HFFc6 (cell line): ENCODE data around the gene FOXI3. TPM values are rescaled to one million over a fixed set of nuclear protein-coding genes. Genes with fewer than 3 reads are reported as not detected.

Source experiments
- DNase-seq: peaks from one replicate; pipeline ENCODE4 v3.0.0-alpha.2; 2018
- H3K27ac Mint-ChIP-seq: 2 replicates; pipeline ENCODE4 v1.8.0; 2020; ENCODE audit warnings: mild to moderate bottlenecking, mixed read lengths
- H3K27me3 Mint-ChIP-seq: 2 replicates; pipeline ENCODE4 v1.8.0; 2021; ENCODE audit warnings: mild to moderate bottlenecking, moderate library complexity, mixed read lengths; ENCODE audit not compliant: insufficient read depth
- H3K36me3 Mint-ChIP-seq: 2 replicates; pipeline ENCODE4 v1.8.0; 2021; ENCODE audit warnings: low read depth, mixed read lengths
- H3K4me1 Mint-ChIP-seq: 2 replicates; pipeline ENCODE4 v1.8.0; 2020; ENCODE audit warnings: low read depth, mixed read lengths
- H3K4me3 Mint-ChIP-seq: 2 replicates; pipeline ENCODE4 v1.8.0; 2020; ENCODE audit warnings: mild to moderate bottlenecking, moderate library complexity, mixed read lengths
- H3K9me3 Mint-ChIP-seq: 2 replicates; pipeline ENCODE4 v1.8.0; 2020; ENCODE audit warnings: mild to moderate bottlenecking, mixed read lengths
- total RNA-seq, 6 experiments: library from RNA; stranded (reverse); fragmentation: NEBNext Ultra II Directional; extraction: Animal tissue kit (Norgen Biotek cat#: 25700); gene quantifications; 2 replicates in 1 of 6; 3 replicates in 5 of 6; pipeline ENCODE4 v1.2.3, GENCODE V29; 2021
- TF ChIP-seq, protein P1 (sequence below): fragments of 200-600 bp; sonication (generic); IDR thresholded peaks from 2 replicates; pipeline ENCODE4 v1.5.0; 2021; ENCODE audit warnings: antibody characterized with exemption, mild to moderate bottlenecking

FOXI3 gene
- total RNA-seq, 6 experiments from 2014 or later = not detected

DNA sequence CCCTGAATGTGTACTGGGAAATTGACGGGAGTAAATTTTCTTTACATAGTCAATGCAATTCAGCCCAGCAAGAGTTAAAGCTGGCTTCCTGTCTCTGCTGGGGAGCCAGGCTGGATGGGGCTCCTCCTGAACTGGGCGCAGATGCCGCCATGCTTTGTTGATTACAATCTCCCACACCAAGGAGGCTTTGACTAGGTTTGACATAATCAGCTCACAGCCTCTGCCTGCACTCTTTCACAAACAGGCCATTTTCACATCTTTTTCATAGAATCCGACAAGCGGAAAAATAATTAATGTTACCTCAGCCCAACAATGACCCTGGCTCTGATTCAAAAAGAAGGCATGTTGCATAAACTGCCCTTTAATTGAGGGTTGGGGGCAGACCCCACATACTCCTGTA, 54.3 kb downstream of the FOXI3 start:
- Mint-ChIP-seq H3K4me1 (no peaks in the 10 kb centered on the region), H3K9me3 (peaks cover 4% of the 10 kb centered on the region; the same call in 1 of the 2 replicates), H3K27me3 (no peaks in the 10 kb centered on the region), H3K4me3 (no peak overlapping the region), H3K27ac (no peak overlapping the region), H3K36me3 (no peaks in the 10 kb centered on the region)
- TF ChIP-seq, protein P1, sequence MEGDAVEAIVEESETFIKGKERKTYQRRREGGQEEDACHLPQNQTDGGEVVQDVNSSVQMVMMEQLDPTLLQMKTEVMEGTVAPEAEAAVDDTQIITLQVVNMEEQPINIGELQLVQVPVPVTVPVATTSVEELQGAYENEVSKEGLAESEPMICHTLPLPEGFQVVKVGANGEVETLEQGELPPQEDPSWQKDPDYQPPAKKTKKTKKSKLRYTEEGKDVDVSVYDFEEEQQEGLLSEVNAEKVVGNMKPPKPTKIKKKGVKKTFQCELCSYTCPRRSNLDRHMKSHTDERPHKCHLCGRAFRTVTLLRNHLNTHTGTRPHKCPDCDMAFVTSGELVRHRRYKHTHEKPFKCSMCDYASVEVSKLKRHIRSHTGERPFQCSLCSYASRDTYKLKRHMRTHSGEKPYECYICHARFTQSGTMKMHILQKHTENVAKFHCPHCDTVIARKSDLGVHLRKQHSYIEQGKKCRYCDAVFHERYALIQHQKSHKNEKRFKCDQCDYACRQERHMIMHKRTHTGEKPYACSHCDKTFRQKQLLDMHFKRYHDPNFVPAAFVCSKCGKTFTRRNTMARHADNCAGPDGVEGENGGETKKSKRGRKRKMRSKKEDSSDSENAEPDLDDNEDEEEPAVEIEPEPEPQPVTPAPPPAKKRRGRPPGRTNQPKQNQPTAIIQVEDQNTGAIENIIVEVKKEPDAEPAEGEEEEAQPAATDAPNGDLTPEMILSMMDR = no peak
- no peak for DNase-seq

Other genes starting within 250 kb of the FOXI3 start
- gene EIF2AK3, start 174.8 kb upstream of the FOXI3 start, total RNA-seq = 10 to 100 TPM; 10.1 to 12.3 (median 11.1) TPM
- gene RPIA, start 239.0 kb upstream of the FOXI3 start, total RNA-seq = 10 to 100 TPM; 10.1 to 12.2 (median 10.8) TPM